NCI-H128 (cell line): ENCODE results near the gene RFX6.

Experiments
- DNase-seq: peaks from one replicate; lab custom pipeline; 2025; ENCODE audit not compliant: unreplicated experiment; lab: John Stamatoyannopoulos, UW

RFX6 gene

GRCh38 chr6:116966675-116967576 is 89.9 kb downstream of the RFX6 start:
- no peak for DNase-seq

DNA sequence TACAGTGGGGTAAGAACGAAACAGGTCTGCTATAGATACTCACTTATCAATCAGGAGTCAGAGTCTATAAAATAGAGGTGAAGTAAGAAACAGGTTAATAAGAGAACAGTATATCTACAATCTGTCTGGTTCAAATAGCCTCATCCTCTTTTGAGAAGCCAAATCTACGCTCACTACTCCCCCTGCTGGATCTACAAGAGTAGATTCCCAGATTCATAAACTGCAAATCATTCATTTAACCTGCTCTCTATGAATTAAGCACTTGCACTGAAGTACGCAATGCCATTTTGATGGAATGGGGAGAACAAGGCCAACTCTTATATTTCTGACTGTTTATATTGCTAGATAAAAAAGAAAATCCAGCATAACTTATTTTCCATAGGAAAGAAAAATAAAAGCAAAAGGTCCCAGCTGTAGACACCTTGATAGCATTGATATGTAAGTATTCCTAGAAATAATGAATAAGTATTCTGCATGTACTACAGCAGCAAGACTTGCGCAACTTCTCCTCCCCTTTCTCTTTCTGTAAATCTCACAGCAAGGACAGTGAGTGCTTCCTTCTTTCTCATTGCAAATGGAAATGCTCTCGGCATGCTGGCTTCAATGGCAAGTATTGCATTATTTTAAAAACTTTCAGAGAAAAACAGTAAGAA is 92.3 kb downstream of the RFX6 start:
- no peak for DNase-seq

DNA sequence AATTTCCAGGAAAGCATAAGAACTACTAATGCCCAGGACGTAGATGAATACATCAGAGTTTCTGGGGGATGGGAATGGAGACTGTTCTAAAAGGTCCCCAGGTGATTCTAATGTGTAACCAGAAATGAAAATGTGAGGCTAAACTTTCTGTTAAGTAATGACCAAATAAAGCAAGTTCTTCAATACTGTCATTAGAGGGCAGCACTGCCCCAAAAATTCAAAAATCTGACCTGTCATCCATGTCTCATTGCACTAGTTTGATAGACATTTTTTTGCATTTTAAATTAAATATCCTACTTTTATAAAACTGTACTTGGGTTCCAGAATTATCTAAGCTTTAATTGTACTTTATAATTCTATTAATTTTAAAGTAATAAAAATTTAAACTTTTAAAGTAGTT is 94.9 kb downstream of the RFX6 start:
- no peak for DNase-seq

DNA sequence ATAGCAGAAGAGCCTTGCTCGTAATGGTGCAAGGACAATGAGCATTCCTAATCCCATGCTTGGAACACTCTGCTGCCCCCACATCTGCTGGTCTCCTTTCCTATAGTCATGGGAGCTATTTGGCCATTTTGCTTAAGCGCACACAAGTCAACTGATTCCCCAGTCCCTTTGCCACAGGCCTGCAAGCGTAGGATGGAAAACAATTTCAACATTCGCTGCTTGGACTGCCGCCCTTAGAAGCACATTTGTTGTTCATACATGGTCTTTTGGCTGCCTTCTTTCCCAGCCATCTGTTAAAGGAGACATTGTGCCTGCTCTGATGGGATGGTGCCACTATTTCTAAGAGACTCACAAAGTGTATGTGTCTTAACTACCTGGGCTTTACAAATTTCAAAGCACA is 96.9 kb downstream of the RFX6 start:
- no peak for DNase-seq

- no peak for DNase-seq
Observed at GRCh38 chr6:116974526-116975316, 97.7 kb downstream of the RFX6 start.

DNA sequence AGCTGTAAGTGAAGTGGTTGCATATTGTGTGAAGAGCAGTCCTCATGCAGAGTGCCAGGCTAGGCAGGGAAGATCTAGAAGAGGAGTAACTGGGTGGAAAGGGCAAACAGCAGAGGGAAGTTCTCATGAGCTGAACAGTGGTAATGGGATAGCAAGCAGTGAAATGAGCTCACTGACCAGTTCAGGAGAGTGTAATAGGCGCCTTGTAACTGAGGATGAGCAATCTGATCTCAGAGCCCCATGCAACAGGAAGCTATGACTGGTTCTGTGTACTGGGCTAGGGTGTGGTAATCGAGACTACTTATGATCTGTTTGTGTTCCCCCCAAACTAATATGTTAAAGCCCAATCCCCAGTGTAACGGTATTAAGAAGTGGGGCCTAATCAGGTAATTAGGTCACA is 98.6 kb downstream of the RFX6 start:
- DNase-seq: no peak

DNA sequence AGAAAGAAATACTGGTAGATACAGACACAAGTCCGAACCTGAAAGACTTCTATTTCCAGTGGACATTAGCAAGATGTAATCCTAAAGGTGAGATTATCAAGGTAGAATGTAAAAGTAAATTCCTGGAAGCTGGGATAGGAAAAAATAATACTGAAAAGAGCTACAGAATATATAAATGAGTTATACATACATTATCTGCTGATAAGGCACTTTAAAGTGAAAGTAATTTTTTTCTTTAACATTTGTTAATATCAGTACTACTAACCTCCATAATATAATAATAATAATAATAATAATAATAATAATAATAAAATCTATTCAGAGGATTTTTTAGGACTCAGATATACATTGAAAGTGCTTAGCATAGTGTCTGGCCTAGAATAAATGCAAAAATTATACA is 102.5 kb downstream of the RFX6 start:
- no peak for DNase-seq
